Osteocyte (in vitro differentiated cells): ENCODE data around the gene FYB1. TPM values are rescaled to one million over a fixed set of nuclear protein-coding genes. Genes with fewer than 3 reads are reported as not detected.

Source experiments
- DNase-seq: peaks from one replicate; pipeline ENCODE4 v3.0.0; 2021; ENCODE audit warnings: mixed read lengths; ENCODE audit not compliant: unreplicated experiment; ENCODE audit errors: extremely low spot score
- H3K27ac Mint-ChIP-seq: one replicate; pipeline ENCODE4 v1.8.0; 2021; ENCODE audit warnings: mild to moderate bottlenecking, mixed read lengths; ENCODE audit not compliant: unreplicated experiment
- H3K27me3 Mint-ChIP-seq: one replicate; pipeline ENCODE4 v1.8.0; 2021; ENCODE audit warnings: mixed read lengths; ENCODE audit not compliant: unreplicated experiment
- H3K36me3 Mint-ChIP-seq: one replicate; pipeline ENCODE4 v1.8.0; 2021; ENCODE audit warnings: mixed read lengths; ENCODE audit not compliant: unreplicated experiment
- H3K4me1 Mint-ChIP-seq: one replicate; pipeline ENCODE4 v1.8.0; 2021; ENCODE audit warnings: mixed read lengths; ENCODE audit not compliant: unreplicated experiment
- H3K4me3 Mint-ChIP-seq: one replicate; pipeline ENCODE4 v1.8.0; 2021; ENCODE audit warnings: mild to moderate bottlenecking, moderate library complexity, mixed read lengths; ENCODE audit not compliant: unreplicated experiment
- H3K9me3 Mint-ChIP-seq: one replicate; pipeline ENCODE4 v1.8.0; 2021; ENCODE audit warnings: mixed read lengths; ENCODE audit not compliant: unreplicated experiment
- total RNA-seq: library from RNA; stranded (reverse); gene quantifications from 2 replicates; pipeline ENCODE4 v1.2.1, GENCODE V29; 2021
- TF ChIP-seq, protein P1 (sequence below): fragments of 200-600 bp; sonication (generic); IDR thresholded peaks from 2 replicates; pipeline ENCODE4 v1.5.0; 2021; ENCODE audit warnings: antibody characterized with exemption, mild to moderate bottlenecking, moderate library complexity

FYB1 gene
- total RNA-seq, 1 donor from 2014 or later, result not detected

DNA sequence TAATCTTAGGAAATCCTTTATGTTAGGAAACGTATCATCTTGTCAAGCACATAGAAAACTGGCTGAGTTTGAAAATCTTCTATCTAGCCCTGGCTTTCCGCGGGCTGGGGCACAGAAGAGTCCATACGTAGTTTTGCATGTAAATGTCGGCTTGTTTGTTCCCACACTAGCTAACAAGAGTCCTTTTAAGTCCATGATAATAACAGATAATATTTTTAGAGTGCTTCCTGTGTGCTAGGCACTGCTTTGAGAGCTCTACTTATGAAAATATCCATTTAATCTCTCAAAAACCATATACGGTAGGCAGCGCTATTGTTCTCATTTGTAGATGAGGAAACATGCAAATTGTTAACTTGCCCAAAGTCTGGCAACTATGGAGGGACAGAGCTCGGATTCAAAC, 40.5 kb downstream of the FYB1 start:
- no peak for DNase-seq
- TF ChIP-seq, protein P1, sequence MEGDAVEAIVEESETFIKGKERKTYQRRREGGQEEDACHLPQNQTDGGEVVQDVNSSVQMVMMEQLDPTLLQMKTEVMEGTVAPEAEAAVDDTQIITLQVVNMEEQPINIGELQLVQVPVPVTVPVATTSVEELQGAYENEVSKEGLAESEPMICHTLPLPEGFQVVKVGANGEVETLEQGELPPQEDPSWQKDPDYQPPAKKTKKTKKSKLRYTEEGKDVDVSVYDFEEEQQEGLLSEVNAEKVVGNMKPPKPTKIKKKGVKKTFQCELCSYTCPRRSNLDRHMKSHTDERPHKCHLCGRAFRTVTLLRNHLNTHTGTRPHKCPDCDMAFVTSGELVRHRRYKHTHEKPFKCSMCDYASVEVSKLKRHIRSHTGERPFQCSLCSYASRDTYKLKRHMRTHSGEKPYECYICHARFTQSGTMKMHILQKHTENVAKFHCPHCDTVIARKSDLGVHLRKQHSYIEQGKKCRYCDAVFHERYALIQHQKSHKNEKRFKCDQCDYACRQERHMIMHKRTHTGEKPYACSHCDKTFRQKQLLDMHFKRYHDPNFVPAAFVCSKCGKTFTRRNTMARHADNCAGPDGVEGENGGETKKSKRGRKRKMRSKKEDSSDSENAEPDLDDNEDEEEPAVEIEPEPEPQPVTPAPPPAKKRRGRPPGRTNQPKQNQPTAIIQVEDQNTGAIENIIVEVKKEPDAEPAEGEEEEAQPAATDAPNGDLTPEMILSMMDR, result no peak
- Mint-ChIP-seq H3K4me3 (no peak overlapping the region), H3K4me1 (no peaks in the 10 kb centered on the region), H3K9me3 (peaks cover 8% of the 10 kb centered on the region), H3K27me3 (peaks cover 3% of the 10 kb centered on the region), H3K36me3 (no peaks in the 10 kb centered on the region), H3K27ac (no peak overlapping the region)

- Mint-ChIP-seq H3K36me3 (no peaks in the 10 kb centered on the region), H3K9me3 (peaks cover 15% of the 10 kb centered on the region), H3K4me3 (no peak overlapping the region), H3K27me3 (peaks cover 3% of the 10 kb centered on the region), H3K27ac (no peak overlapping the region), H3K4me1 (no peaks in the 10 kb centered on the region)
- DNase-seq, result no peak
- TF ChIP-seq, protein P1, result no peak
These were observed 41.2 kb downstream of the FYB1 start for GRCh38 chr5:39178171-39178570.

DNA sequence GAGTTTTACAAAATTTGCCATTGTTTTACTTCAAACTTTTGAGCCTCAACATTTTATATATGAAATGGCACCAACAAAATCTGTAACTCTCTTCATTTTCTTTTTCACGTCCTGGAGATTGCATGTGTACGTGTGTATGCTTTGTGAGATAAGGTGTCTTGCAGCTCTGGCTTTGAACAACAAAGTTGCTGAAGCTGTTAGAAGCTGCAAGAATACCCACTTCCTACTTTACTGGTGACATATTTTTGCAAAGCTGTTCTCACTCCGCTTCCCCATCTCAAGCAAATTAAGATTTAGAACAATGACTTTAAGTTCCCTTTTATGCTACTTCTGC, 41.8 kb downstream of the FYB1 start:
- no peak overlapping the region for H3K4me3 Mint-ChIP-seq
- H3K4me1 Mint-ChIP-seq, result no peaks in the 10 kb centered on the region
- DNase-seq, result no peak
- H3K27ac Mint-ChIP-seq, result no peak overlapping the region
- TF ChIP-seq, protein P1, result no peak
- peaks cover 3% of the 10 kb centered on the region for H3K36me3 Mint-ChIP-seq
- peaks cover 3% of the 10 kb centered on the region for H3K27me3 Mint-ChIP-seq
- H3K9me3 Mint-ChIP-seq, result peaks cover 19% of the 10 kb centered on the region

DNA sequence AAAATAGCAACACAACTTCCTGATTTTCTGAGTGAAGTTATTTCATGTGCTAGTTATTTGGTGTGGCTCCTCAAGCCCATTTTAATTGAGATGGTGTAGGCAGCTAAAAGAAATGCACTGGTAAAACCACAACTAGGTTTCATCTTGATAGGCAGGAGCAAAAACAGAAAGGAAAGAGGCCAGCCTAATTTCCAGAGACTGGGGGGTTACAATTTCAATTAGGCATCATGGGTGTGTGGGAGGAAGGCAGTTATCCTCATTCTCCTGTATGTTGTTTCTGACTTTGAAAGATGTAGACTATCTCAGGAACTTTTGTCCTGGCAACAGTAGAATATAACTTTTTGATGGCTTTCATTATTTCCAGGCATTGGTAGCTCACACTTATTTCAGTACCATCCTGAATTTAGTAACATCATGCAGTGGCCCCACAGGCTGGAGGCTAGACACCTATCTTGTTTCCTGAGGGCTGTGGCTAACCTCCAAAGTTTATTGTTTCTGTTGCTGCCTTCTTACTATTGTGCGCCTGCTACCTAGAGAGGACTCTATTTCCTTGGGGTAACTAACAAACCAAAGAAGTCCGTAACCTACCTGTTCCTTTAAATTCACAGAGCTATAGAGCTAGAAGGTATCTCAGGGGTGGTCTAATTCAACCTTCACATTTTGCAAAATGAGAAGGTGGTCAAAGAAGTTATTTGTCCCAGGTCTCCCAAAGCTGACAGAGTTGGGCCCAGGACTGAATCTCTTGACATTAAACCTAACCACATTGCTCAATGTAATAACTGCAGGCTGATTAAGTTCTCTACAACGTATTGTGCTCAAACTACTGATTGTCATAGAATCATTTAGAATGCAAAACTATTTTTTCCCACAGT, 42.4 kb downstream of the FYB1 start:
- H3K36me3 Mint-ChIP-seq, result peaks cover 3% of the 10 kb centered on the region
- DNase-seq, result no peak
- TF ChIP-seq, protein P1, result no peak
- H3K27me3 Mint-ChIP-seq, result peaks cover 3% of the 10 kb centered on the region
- no peak overlapping the region for H3K27ac Mint-ChIP-seq
- H3K4me1 Mint-ChIP-seq, result no peaks in the 10 kb centered on the region
- peaks cover 19% of the 10 kb centered on the region for H3K9me3 Mint-ChIP-seq
- H3K4me3 Mint-ChIP-seq, result no peak overlapping the region

GRCh38 chr5:39175273-39175955, 43.9 kb downstream of the FYB1 start:
- no peak for DNase-seq
- Mint-ChIP-seq H3K4me1 (peaks cover under 1% of the 10 kb centered on the region), H3K27ac (no peak overlapping the region), H3K9me3 (peaks cover 19% of the 10 kb centered on the region), H3K27me3 (peaks cover 3% of the 10 kb centered on the region), H3K4me3 (no peak overlapping the region), H3K36me3 (peaks cover 3% of the 10 kb centered on the region)
- TF ChIP-seq, protein P1, result no peak
